SW 1271 (cell line): Measurements from ENCODE around the gene TMEM240.
"Not testable (repeated sequence)": the region's sequence is repeated elsewhere in the genome, so short reads cannot be mapped to it uniquely, and the experiment has no call there.

Source experiments
- DNase-seq, 2 experiments: peaks; one replicate each; lab custom pipeline; 2025; lab: John Stamatoyannopoulos, UW

Gene TMEM240

DNA sequence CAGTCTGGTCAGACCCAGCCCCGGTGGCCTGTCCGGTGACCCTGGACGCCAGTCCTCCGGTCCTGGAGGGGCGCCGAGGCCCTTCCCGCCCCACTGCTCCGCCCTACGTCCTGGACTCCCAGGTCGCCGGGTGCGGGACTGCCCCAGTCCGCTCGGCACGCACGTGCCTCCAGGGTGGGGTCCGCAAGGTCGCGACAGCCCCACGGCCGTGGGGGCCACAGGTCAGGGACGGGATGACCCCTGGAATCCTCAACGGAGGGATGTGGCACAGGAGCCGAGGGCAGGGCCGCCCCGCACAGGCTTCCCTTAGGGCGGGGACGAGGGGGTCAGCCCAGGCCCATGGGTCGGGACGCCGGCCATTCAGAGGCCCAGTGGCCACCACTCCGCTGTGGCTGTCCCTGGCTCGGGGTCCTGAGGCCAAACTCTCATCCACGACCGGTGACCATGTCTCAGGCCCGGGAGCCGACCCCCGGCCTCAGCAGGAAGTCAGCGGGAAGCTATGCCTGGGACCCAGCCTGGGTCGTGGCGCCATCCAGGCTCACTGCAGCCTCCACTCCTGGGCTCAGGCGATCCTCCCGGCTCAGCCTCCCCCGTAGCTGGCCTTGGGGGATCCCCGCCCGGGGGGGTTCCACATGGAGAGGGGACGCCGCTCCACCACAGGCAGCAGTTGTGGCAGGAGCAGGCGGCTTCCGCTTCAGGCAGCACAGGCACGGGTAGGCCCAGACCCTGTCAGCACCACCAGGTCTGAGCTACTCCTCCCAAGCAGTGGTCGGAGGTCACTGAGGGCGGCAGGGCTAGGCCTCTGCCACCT is 599 bp upstream of the TMEM240 start:
- DNase-seq: no peak

- no peak for DNase-seq
Measured at GRCh38 chr1:1539310-1540089, 924 bp downstream of the TMEM240 start.

DNA sequence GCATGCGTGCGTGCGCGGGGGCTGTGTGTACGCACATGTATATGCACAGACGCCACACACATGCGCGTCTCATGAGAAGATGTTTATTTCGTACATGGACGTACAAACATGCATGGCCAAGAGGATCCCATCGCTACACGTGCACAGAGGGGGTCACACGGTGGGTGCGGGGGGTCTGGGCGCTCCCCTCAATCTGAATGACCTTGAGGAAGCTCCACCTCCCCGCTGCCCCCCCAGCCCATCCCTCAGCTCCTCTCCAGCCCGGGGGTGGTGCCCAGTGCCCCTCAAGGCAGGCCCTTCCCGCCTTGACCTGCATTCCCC is 1.5 kb downstream of the TMEM240 start:
- no peak for DNase-seq

DNA sequence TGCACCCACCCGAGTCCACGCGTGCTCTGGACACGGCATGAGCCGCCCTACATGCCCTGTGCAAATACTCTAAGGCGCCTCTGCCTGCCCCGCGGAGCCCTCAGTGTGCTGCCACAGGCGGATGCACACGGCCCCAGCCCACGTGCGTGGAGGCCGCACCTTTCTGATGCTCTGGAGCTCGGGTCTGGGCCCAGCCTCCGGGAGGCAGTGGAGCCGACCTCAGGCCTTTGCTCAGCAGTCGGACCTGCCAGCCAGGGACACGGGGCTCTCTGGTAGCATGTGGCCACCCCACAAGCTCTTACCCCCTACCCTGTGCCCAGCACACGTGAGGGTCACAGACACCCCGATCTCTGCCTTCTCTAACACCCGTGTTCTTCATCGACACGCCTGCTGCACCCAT is 2.1 kb downstream of the TMEM240 start:
- no peak for DNase-seq

- no peak for DNase-seq
Measured at GRCh38 chr1:1537626-1538250, 2.7 kb downstream of the TMEM240 start.

DNA sequence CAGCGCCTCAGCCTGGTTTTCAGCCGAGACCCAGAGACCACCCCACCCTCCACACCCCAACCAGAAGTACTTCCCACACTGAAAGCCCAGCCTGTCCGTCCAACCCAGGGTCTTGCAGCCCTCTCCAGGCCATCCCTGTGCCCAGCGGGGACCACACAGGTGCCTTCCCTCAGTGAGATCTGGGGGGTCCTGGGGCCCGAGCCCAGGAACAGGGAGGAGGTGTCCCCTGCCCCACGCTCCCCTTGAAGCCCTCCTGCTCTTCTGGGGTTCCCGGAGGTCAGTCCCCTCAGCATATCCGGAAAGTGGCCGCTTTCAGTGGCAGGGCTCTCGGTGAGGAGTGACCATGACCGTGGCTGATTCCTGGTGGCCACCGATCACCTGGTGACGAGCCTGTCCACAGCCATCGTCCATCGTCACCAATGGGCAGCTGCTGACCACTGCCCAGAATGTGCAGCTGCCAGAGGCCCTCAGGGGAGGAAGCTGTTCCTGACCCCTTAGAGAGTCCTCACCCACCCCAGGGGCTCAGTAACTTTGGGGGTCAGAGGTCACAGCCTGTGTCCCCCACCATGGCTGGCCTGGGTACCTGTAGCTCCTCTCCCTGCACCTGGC is 3.4 kb downstream of the TMEM240 start:
- no peak for DNase-seq

GRCh38 chr1:1536019-1536937 is 4.1 kb downstream of the TMEM240 start:
- DNase-seq: no peak

DNA sequence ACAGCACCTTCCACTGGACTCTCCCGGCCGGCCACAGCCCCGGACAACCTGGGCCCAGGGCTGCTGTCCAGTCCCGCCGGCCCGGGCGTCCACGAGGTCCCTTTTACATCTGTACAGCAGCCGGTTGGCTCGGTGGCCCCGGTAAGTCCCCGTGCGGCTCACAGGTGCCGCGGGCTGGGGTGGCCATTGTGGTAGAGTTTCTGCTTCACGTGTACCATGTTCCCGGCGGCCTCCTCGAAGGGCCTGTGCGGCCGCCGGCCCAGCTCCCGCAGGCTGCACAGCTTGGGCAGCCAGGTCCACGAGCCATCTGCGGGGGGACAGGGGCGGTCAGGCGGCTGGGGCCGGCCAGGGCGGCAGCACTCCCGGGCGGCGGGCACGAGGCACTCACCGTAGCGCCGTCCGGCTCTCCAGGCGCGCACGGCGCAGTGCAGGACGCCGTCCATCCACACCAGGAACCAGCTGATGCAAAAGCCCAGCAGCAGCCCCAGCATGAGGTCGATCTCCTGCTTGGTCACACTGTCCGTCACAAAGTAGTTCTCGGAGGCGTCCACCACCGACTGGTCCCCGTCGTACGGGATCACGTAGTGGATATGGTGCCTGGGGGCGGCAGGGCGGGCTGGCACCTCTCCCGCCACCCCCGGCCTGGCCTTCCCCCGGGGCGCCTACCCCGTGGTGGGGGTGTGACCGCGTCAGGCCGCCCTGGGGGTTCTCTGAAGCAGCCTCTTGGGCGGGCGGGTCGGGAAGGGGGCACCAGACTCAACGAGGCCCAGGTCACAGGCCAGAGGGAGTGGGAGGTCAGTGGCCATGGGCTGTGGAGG is 5.0 kb downstream of the TMEM240 start:
- no peak for DNase-seq

DNA sequence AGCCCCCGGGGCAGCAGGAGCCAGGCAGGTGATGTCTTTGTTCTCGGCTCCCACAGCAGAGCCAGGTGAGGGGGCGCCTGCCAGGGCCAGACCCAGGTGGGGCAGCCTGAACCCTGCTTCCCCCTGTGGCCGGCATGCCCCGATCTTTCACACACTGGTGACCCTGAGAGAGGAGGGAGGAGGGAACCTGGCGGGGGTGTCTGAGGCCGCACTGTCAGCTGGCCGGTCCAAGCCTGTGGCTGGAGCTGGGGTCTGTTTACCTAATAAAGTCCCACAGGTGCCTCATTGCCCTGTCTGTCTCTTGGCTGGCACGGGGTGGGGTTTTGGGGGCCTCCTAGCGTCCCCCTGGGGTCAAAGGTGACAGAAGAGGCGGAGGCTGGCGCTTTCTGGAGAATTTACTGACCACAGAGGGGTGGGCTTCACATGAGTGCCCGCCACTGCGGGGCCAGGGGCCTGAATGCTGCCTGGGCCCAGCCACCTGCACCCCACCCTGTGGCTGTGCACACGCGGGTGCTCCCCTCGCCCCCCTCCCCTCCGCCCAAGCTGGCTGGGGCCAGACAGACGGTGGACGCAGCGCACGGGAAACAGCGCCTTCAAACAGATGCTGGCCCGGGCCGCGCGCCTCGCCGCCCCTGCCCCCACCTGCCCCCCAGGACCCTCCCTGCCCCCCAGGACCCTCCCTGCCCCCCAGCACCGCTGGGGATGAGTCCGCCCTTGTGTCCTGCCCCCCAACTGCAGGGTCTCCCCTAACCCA is 5.8 kb downstream of the TMEM240 start:
- no peak for DNase-seq

- not testable (repeated sequence) for DNase-seq
Measured at GRCh38 chr1:1533894-1534291, 6.5 kb downstream of the TMEM240 start.

DNA sequence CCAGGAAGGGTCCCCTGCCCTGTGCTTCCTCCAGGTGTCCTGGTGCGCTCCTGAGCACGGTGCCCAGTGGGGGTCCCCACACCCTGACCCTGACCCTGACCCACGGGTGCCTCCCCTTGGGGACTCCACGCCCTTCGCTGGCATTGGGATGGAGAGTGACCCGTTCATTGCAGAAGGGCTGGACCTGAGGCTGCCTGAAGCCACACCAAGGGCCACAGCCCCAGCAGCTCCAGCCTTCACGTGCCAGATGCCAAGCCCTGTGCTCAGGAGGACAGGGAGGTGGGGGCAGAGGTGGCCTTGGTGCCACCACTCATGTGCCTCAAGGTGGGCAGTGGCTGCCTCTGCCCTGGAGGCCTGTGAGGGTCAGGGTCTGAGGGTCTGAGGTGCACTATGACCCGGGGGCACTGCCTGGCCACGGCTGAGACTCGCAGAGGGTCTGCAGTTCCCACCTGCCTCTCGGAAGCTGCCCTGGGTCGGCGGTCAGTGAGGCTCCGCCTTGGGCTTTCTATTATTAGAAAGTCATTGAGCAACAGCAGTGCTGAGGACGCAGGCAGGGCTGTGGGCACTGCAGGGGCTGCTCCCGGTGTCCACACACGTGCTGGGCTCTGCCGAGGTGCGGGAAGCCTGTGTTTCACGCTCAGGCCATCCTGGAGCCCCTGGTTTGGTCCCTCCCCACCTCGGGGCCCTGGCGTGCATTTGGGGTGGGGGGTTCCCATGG is 7.1 kb downstream of the TMEM240 start:
- not testable (repeated sequence) for DNase-seq

DNA sequence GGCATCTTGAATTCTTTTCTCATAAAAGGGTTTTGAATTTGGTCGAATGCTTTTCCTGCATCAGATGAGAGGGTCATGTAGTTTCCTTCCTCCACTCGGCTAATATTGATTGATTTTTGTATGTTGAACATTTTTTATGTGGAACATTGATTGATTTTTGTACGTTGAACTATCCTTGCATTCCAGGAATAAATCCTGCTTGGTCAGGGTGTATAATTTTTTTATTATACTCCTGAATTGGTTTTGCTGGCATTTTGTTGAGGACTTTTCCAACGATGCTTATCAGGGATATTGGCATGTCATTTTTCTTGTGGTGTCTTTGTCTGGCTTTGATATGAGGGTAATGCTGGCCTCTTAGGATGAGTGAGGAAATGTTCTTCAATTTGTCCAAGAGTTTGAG is 8.5 kb downstream of the TMEM240 start:
- DNase-seq: no peak

DNA sequence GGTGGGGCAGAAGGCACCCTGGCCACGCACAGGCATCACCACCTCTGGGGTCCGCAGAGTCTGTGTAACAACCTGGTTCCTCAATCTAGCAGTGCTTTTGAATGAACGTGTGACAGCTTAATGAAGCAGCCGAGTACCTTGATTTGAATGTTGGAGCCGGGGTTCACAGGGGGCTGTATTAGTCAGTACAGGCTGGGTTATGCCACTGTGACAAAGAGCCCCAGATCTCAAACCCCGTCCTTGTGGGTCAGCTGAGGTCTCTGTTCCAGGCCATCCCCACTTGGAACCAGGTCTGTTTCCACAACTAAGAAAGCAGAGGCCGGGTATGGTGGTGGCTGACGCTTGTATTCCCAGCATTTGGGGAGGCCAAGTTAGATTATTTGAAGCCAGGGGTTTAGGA is 10.5 kb downstream of the TMEM240 start:
- DNase-seq: no peak

GRCh38 chr1:1529321-1529720 is 11.1 kb downstream of the TMEM240 start:
- DNase-seq: no peak

- DNase-seq: no peak
Measured at GRCh38 chr1:1528301-1529267, 11.8 kb downstream of the TMEM240 start.

DNA sequence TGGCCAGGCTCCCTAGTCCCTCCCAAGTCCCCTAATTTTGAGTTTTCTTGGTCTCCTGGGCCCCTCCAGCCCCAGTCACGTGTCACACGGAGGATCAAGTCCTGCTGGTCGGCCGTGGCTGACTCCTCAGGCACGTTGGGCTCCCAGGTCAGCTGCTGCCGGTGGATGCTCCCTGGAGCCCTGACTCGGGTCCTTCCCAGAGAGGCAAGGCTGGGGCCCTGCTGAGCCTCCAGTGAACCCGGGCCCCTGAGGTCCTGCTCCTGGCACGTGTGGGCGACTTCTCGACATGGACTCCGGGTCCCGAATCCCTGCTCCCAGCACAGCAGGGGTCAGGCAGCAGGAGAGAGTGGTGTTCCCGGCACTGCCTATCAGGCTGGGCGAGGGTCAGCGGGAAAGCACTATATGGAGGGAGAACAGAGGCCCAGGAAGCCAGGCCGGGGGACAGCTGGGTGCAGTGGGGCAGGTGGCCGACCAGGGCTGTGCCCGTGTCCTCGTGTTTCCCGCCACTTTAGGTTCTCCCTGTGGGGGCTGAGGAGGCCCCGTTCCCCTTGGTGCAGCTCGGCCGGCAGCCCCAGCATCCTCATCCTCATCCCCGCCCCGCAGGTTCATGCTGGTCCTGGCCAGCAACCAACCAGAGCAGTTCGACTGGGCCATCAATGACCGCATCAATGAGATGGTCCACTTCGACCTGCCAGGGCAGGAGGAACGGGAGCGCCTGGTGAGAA is 13.2 kb downstream of the TMEM240 start:
- DNase-seq: no peak

DNA sequence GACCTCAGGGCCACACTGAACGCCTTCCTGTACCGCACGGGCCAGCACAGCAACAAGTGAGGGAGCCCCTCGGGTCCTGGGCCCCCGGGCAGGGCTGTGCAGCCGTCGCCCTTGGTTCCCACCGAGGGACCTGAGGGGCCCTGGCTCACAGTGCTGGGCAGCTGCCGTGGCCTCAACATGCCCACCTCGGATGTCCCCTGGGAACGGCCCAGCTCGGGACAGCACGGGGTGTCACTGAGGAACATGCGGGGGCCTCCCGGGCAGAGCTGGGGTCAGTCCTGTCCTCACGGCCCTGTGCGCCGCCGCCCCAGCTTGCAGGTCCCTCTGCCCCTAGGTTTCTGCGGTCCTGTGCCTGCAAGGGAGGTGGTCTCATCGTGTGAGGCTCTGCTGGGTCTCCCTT is 13.9 kb downstream of the TMEM240 start:
- not testable (repeated sequence) for DNase-seq
